H1 (cell line): ENCODE results near the gene COL6A1. TPM values are rescaled to one million over a fixed set of nuclear protein-coding genes. Genes with fewer than 3 reads are reported as not detected.

ENCODE experiments used
- CTCF ChIA-PET: fragments of 300-600 bp; sonication (Branson Sonifier 250); formaldehyde crosslinking; loops from one replicate; lab custom pipeline; 2021; ENCODE audit not compliant: partially characterized antibody; lab: Charles Lee
- POLR2A ChIA-PET: fragments of 300-600 bp; sonication (Branson Sonifier 250); formaldehyde crosslinking; loops from one replicate; lab custom pipeline; 2021; ENCODE audit warnings: inconsistent platforms; ENCODE audit not compliant: partially characterized antibody; lab: Charles Lee
- DNase-seq, 2 experiments: peaks; one replicate each; pipeline versions ENCODE4 v3.0.0 to v3.0.0-alpha.2; 2010 to 2022; ENCODE audit warnings: low spot score in 2 of 2, low read depth in 1 of 2, mixed read lengths in 1 of 2
- FAIRE-seq: peaks from 2 replicates; lab custom pipeline; 2011; peaks lifted over from hg19 to GRCh38; lab: Jason Lieb, UNC
- H2AFZ ChIP-seq: 2 replicates; pipeline ENCODE4 v1.8.1; 2012; ENCODE audit warnings: low read length, inconsistent platforms
- H2AK5ac ChIP-seq: 2 replicates; pipeline ENCODE4 v1.6.1; 2013; ENCODE audit warnings: low read depth, low read length
- H2BK120ac ChIP-seq: replicated peaks from 2 replicates; pipeline ENCODE3; 2013; ENCODE audit warnings: low read depth, low read length, inconsistent platforms
- H2BK12ac ChIP-seq: 2 replicates; pipeline ENCODE4 v1.6.1; 2013; ENCODE audit warnings: low read depth, low read length
- H2BK15ac ChIP-seq: 2 replicates; pipeline ENCODE4 v1.6.1; 2013; ENCODE audit warnings: low read length
- H2BK20ac ChIP-seq: 2 replicates; pipeline ENCODE4 v1.6.1; 2013; ENCODE audit warnings: low read length
- H2BK5ac ChIP-seq: 2 replicates; pipeline ENCODE4 v1.6.1; 2013; ENCODE audit warnings: low read depth, low read length
- H3K14ac ChIP-seq: 2 replicates; pipeline ENCODE4 v1.6.1; 2013; ENCODE audit warnings: inconsistent platforms; ENCODE audit not compliant: insufficient read length
- H3K18ac ChIP-seq: 2 replicates; pipeline ENCODE4 v1.6.1; 2013; ENCODE audit warnings: low read length; ENCODE audit errors: extremely low read depth
- H3K23ac ChIP-seq: 2 replicates; pipeline ENCODE4 v1.6.1; 2013; ENCODE audit warnings: inconsistent platforms; ENCODE audit not compliant: insufficient read length
- H3K23me2 ChIP-seq: 2 replicates; pipeline ENCODE4 v1.6.1; 2013; ENCODE audit warnings: low read depth, low read length
- H3K27ac ChIP-seq: 2 replicates; pipeline ENCODE4 v1.6.1; 2011; ENCODE audit warnings: low read depth, low read length, inconsistent platforms
- H3K27me3 ChIP-seq, 4 experiments: replicated peaks in 1 of 4; 1 replicate in 1 of 4; 2 replicates in 3 of 4; pipeline versions ENCODE4 v1.6.1 to v1.8.1; 2011 to 2013; ENCODE audit warnings: low read length in 3 of 4, mild to moderate bottlenecking in 3 of 4, inconsistent platforms in 2 of 4, mixed read lengths in 2 of 4, moderate library complexity in 1 of 4; ENCODE audit not compliant: control insufficient read depth in 3 of 4, insufficient read depth in 3 of 4; ENCODE audit errors: extremely low read depth in 1 of 4
- H3K36me3 ChIP-seq, 4 experiments: 2 replicates each; pipeline versions ENCODE4 v1.6.1 to v1.8.1; 2011 to 2013; ENCODE audit warnings: mild to moderate bottlenecking in 4 of 4, low read length in 3 of 4, moderate library complexity in 2 of 4, control low read depth in 1 of 4, inconsistent platforms in 1 of 4; ENCODE audit not compliant: insufficient read depth in 4 of 4, control insufficient read depth in 2 of 4
- H3K4ac ChIP-seq: replicated peaks from 2 replicates; pipeline ENCODE3; 2013; ENCODE audit warnings: low read length, low read depth, mixed read lengths, inconsistent platforms; ENCODE audit not compliant: insufficient read length
- H3K4me1 ChIP-seq, 4 experiments: replicated peaks in 1 of 4; 1 replicate in 1 of 4; 2 replicates in 3 of 4; pipeline versions ENCODE4 v1.6.1 to v1.8.1; 2011 to 2013; ENCODE audit warnings: low read length in 3 of 4, inconsistent platforms in 2 of 4, mixed read lengths in 1 of 4; ENCODE audit not compliant: insufficient read depth in 4 of 4, control insufficient read depth in 3 of 4
- H3K4me2 ChIP-seq, 2 experiments: 2 replicates each; pipeline versions ENCODE4 v1.6.1 to v1.8.1; 2011 to 2013; ENCODE audit warnings: low read depth in 2 of 2, low read length in 2 of 2, control low read depth in 1 of 2, inconsistent platforms in 1 of 2, mild to moderate bottlenecking in 1 of 2; ENCODE audit not compliant: insufficient read depth in 1 of 2
- H3K4me3 ChIP-seq, 4 experiments: fragments of 200-600, 300-600 bp in 1 of 4; sonication (generic), shearing (Covaris generic), sonication (Bioruptor Twin) in 1 of 4; 2 replicates each; pipeline versions ENCODE4 v1.5.1 to v1.8.1; 2011 to 2016; ENCODE audit warnings: low read length in 4 of 4, low read depth in 3 of 4, control low read depth in 2 of 4, inconsistent platforms in 2 of 4, mild to moderate bottlenecking in 2 of 4, mixed read lengths in 1 of 4, moderate library complexity in 1 of 4; ENCODE audit not compliant: insufficient read depth in 2 of 4; ENCODE audit errors: extremely low read depth in 1 of 4
- H3K56ac ChIP-seq: replicated peaks from 2 replicates; pipeline ENCODE3; 2013; ENCODE audit warnings: low read depth, mild to moderate bottlenecking, mixed read lengths, low read length, inconsistent platforms; ENCODE audit not compliant: insufficient read length
- H3K79me1 ChIP-seq: 2 replicates; pipeline ENCODE4 v1.6.1; 2013; ENCODE audit warnings: low read depth, low read length, control low read depth
- H3K79me2 ChIP-seq, 2 experiments: 2 replicates each; pipeline versions ENCODE4 v1.6.1 to v1.8.1; 2012 to 2013; ENCODE audit warnings: low read length in 2 of 2, mild to moderate bottlenecking in 2 of 2, inconsistent platforms in 1 of 2; ENCODE audit not compliant: insufficient read depth in 2 of 2, control insufficient read depth in 1 of 2
- H3K9ac ChIP-seq, 4 experiments: replicated peaks in 1 of 4; 1 replicate in 1 of 4; 2 replicates in 3 of 4; pipeline versions ENCODE4 v1.6.1 to v1.8.1; 2011 to 2013; ENCODE audit warnings: low read depth in 3 of 4, low read length in 3 of 4, control low read depth in 2 of 4, mild to moderate bottlenecking in 2 of 4, moderate library complexity in 2 of 4, inconsistent platforms in 1 of 4; ENCODE audit errors: extremely low read depth in 1 of 4
- H3K9me3 ChIP-seq, 2 experiments: 2 replicates each; pipeline versions ENCODE4 v1.6.1 to v1.8.1; 2012 to 2013; ENCODE audit warnings: mild to moderate bottlenecking in 2 of 2, moderate library complexity in 2 of 2, control low read depth in 1 of 2, inconsistent platforms in 1 of 2, low read depth in 1 of 2, low read length in 1 of 2, mixed read lengths in 1 of 2; ENCODE audit not compliant: insufficient read depth in 2 of 2
- H4K20me1 ChIP-seq, 2 experiments: replicated peaks in 1 of 2; 2 replicates each; pipeline versions ENCODE3 to v1.8.1; 2011 to 2013; ENCODE audit warnings: inconsistent platforms in 2 of 2, low read length in 2 of 2, mild to moderate bottlenecking in 1 of 2; ENCODE audit not compliant: insufficient read depth in 2 of 2, control insufficient read depth in 1 of 2
- H4K5ac ChIP-seq: 2 replicates; pipeline ENCODE4 v1.6.1; 2013; ENCODE audit warnings: low read length, low read depth, mixed read lengths, inconsistent platforms; ENCODE audit not compliant: insufficient read length
- H4K8ac ChIP-seq: 2 replicates; pipeline ENCODE4 v1.8.0; 2013; ENCODE audit warnings: mild to moderate bottlenecking, moderate library complexity, low read length, inconsistent platforms; ENCODE audit not compliant: insufficient read depth; ENCODE audit errors: extremely low read depth
- H4K91ac ChIP-seq: replicated peaks from 2 replicates; pipeline ENCODE3; 2013; ENCODE audit warnings: low read length, mixed read lengths, inconsistent platforms; ENCODE audit not compliant: insufficient read length
- BCL11A ChIP-seq, 2 experiments: IDR thresholded peaks; one replicate each; pipeline ENCODE4 v1.6.1; 2011; ENCODE audit warnings: low read depth in 2 of 2, low read length in 2 of 2, mild to moderate bottlenecking in 2 of 2
- CHD1 ChIP-seq: IDR thresholded peaks from 2 replicates; pipeline ENCODE4 v1.6.1; 2012; ENCODE audit warnings: low read depth, low read length, improper control_type of control experiment
- CREB1 ChIP-seq: IDR thresholded peaks from 2 replicates; pipeline ENCODE4 v1.6.1; 2012; ENCODE audit warnings: inconsistent platforms
- EZH2 ChIP-seq: fragments of 200-600 bp; sonication (generic); IDR thresholded peaks from 2 replicates; pipeline ENCODE4 v1.7.1; 2012; ENCODE audit warnings: low read depth, mild to moderate bottlenecking, moderate library complexity, low read length, inconsistent platforms; ENCODE audit not compliant: severe bottlenecking
- JUN ChIP-seq: IDR thresholded peaks from 2 replicates; pipeline ENCODE4 v1.6.1; 2011; ENCODE audit warnings: low read depth, mild to moderate bottlenecking, improper control_type of control experiment, low read length
- KDM5A ChIP-seq: fragments of 200-600 bp; IDR thresholded peaks from 2 replicates; pipeline ENCODE4 v1.7.1; 2012; ENCODE audit warnings: mild to moderate bottlenecking, low read length, inconsistent platforms, mixed read lengths
- NANOG ChIP-seq: IDR thresholded peaks from 2 replicates; pipeline ENCODE4 v1.6.1; 2011; ENCODE audit warnings: low read length, low read depth, mild to moderate bottlenecking, inconsistent platforms; ENCODE audit not compliant: insufficient read depth, poor library complexity, severe bottlenecking
- SIN3A ChIP-seq, 2 experiments: IDR thresholded peaks in 1 of 2; conservative IDR thresholded peaks in 1 of 2; 2 replicates each; pipeline ENCODE4 v1.6.1; 2011 to 2012; ENCODE audit warnings: low read length in 2 of 2, improper control_type of control experiment in 1 of 2, low read depth in 1 of 2, mild to moderate bottlenecking in 1 of 2
- SP1 ChIP-seq: IDR thresholded peaks from 2 replicates; pipeline ENCODE4 v1.6.1; 2011; ENCODE audit warnings: low read depth, low read length
- TBP ChIP-seq: IDR thresholded peaks from 2 replicates; pipeline ENCODE4 v1.6.1; 2011; ENCODE audit warnings: low read depth, low read length, improper control_type of control experiment
- WGBS, 2 experiments: shearing (Covaris generic) in 1 of 2; methylation state at CpG; one replicate each; pipeline versions ENCODE4 v1.1.6 to v1.1.7; 2013 to 2015; ENCODE audit warnings: low lambda C conversion rate in 2 of 2, mixed read lengths in 2 of 2, inconsistent platforms in 1 of 2, low coverage in 1 of 2, missing lambda C conversion rate in 1 of 2; ENCODE audit not compliant: insufficient replicate concordance in 2 of 2, insufficient coverage in 1 of 2, insufficient read length in 1 of 2; ENCODE audit errors: extremely low coverage in 1 of 2, missing lambda C conversion rate in 1 of 2; 5-methylcytosine and 5-hydroxymethylcytosine counted together
- polyA plus RNA-seq, 7 experiments: library from polyadenylated mRNA; depleted of rRNA in 3 of 7; stranded (reverse) in 5 of 7; unstranded in 2 of 7; fragments of >200 nt in 5 of 7; fragments of 200-250 nt in 2 of 7; gene quantifications; 1 replicate in 5 of 7; 2 replicates in 1 of 7; 4 replicates in 1 of 7; pipeline versions ENCODE4 v1.2.1 to v1.2.3, GENCODE V29; 2011 to 2013; ENCODE audit warnings: missing spikeins in 2 of 7, mixed read lengths in 2 of 7
- total RNA-seq: library from RNA; stranded (reverse); fragmentation: NEBNext Ultra II Directional; extraction: Animal tissue kit (Norgen Biotek cat#: 25700); gene quantifications from 2 replicates; pipeline ENCODE4 v1.2.1, GENCODE V29; 2021
- TF ChIP-seq, protein P1 (sequence below): IDR thresholded peaks from 2 replicates; pipeline ENCODE4 v1.6.1; 2012; ENCODE audit warnings: inconsistent platforms
- TF ChIP-seq, protein P2 (sequence below): IDR thresholded peaks from 2 replicates; pipeline ENCODE4 v1.6.1; 2011; ENCODE audit warnings: low read depth, mild to moderate bottlenecking, low read length; ENCODE audit not compliant: insufficient read depth

Gene COL6A1
- total and polyA plus RNA-seq, 2 of the 8 experiments (the other 6 are each of a cell fraction or from before 2014, with no cell fraction given), result 100 to 115 TPM

DNA sequence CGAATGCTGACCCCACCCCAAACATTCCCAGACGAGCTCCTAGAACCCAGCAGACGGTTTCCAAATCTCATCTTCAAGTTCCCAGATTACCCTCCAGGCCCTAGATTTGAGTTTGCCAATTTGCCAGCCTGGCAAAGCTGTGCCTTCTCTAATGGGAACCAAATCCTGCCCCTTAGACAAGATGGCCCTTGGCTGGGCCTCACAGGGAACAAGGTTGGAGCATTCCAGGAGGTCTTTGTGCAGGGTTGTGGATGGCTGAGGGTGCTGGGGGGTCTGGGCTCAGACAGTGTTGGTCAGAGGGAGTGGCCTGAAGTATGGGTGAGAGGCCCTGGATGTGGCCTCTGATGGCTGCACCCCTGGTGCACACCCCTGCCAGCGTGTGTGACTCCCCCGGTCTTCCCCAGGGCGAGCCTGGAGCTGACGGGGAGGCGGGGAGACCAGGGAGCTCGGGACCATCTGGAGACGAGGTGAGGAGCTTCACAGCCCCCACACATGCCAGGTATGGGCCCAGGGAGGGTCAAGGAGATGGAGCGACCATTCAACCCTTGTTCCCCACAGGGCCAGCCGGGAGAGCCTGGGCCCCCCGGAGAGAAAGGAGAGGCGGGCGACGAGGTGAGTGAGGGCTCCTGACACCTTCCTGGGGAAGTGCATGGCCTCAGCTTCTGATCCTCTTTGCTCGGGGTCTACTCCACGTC lies 10.2 kb downstream of the COL6A1 start:
- no peak overlapping the region for H2AFZ ChIP-seq
- no peak overlapping the region for H3K27ac ChIP-seq
- H2BK15ac ChIP-seq, result no peak overlapping the region
- ChIA-PET CTCF (interaction anchor here (1.3 kb wide), 1 partner anchor 139 kb away, joined by 3 read pairs; no protein-coding TSS in a partner anchor), POLR2A (interaction anchor here (1.6 kb wide), 1 partner anchor 18 kb away, joined by 5 read pairs; no protein-coding TSS in a partner anchor)
- no peak overlapping the region for H2BK20ac ChIP-seq
- H2BK5ac ChIP-seq, result no peak overlapping the region
- no peak for DNase-seq
- no peak overlapping the region for H2BK120ac ChIP-seq
- H3K23me2 ChIP-seq, result no peaks in the 10 kb centered on the region
- no peak overlapping the region for H3K14ac ChIP-seq
- no peak overlapping the region for H3K56ac ChIP-seq
- no peak overlapping the region for H3K9ac ChIP-seq
- H3K79me1 ChIP-seq, result no peaks in the 10 kb centered on the region
- H3K4ac ChIP-seq, result no peak overlapping the region
- H3K18ac ChIP-seq, result no peak overlapping the region
- H4K91ac ChIP-seq, result no peak overlapping the region
- H4K8ac ChIP-seq, result no peak overlapping the region; the same call in 1 of the 2 replicates
- FAIRE-seq, result no peak
- H3K79me2 ChIP-seq, result no peaks in the 10 kb centered on the region
- H4K5ac ChIP-seq, result no peak overlapping the region
- H4K20me1 ChIP-seq, result peaks cover 0 to 11% of the 10 kb centered on the region in 2 experiments
- H2AK5ac ChIP-seq, result no peak overlapping the region
- no peaks in the 10 kb centered on the region for H3K9me3 ChIP-seq
- H3K36me3 ChIP-seq, result peaks cover 4 to 46% (median 11%) of the 10 kb centered on the region in 4 experiments; a peak in 5 of 8 replicates
- H2BK12ac ChIP-seq, result no peak overlapping the region
- no peaks in the 10 kb centered on the region for H3K27me3 ChIP-seq
- no peaks in the 10 kb centered on the region for H3K4me1 ChIP-seq
- 92% methylated on average over 14 of the region's 18 CpGs; no CpG with 5 or more reads in 1 of the 2 experiments for WGBS, 2 experiments
- H3K4me2 ChIP-seq, result no peak overlapping the region
- no peak overlapping the region for H3K4me3 ChIP-seq
- no peak overlapping the region for H3K23ac ChIP-seq
- TF ChIP-seq KDM5A, result no peak
- no peak for TF ChIP-seq JUN
- TF ChIP-seq SP1, result no peak
- no peak for TF ChIP-seq SIN3A (conservative IDR thresholded peaks at IDR 0.05 in 1 of 2, IDR thresholded peaks at IDR 0.05 in 1 of 2; ENCODE audit: low read depth in 1 of 2, low read length in 2 of 2)
- TF ChIP-seq BCL11A (IDR thresholded peaks at IDR 0.05; ENCODE audit: low read depth in 2 of 2, low read length in 2 of 2), result no peak
- TF ChIP-seq, protein P1, sequence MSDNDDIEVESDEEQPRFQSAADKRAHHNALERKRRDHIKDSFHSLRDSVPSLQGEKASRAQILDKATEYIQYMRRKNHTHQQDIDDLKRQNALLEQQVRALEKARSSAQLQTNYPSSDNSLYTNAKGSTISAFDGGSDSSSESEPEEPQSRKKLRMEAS, result no peak
- no peak for TF ChIP-seq EZH2
- TF ChIP-seq, protein P2, sequence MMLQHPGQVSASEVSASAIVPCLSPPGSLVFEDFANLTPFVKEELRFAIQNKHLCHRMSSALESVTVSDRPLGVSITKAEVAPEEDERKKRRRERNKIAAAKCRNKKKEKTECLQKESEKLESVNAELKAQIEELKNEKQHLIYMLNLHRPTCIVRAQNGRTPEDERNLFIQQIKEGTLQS, result no peak
- no peak for TF ChIP-seq CHD1
- no peak for TF ChIP-seq CREB1
- TF ChIP-seq NANOG, result no peak
- TF ChIP-seq TBP, result no peak
